HG02938 (cell line): ENCODE data around the gene ASCL1.

Experiments used
- ATAC-seq: cut with Tn5 transposase; IDR thresholded peaks from one replicate; pipeline ENCODE4 v1.9.1; 2021; ENCODE audit warnings: mild to moderate bottlenecking, moderate library complexity; ENCODE audit not compliant: unreplicated experiment

The ASCL1 gene

GRCh38 chr12:102950950-102951619, 6.4 kb upstream of the ASCL1 start:
- no peak for ATAC-seq

GRCh38 chr12:102951841-102952240, 5.6 kb upstream of the ASCL1 start:
- ATAC-seq, result no peak

GRCh38 chr12:102953221-102953620, 4.3 kb upstream of the ASCL1 start:
- ATAC-seq, result peak; percentile 39

GRCh38 chr12:102954134-102954533, 3.3 kb upstream of the ASCL1 start:
- ATAC-seq, result no peak

GRCh38 chr12:102955926-102956737, 1.3 kb upstream of the ASCL1 start:
- ATAC-seq, result no peak

GRCh38 chr12:102956738-102957327, 641 bp upstream of the ASCL1 start:
- ATAC-seq, result no peak

- peak; percentile 36 for ATAC-seq
Measured at GRCh38 chr12:102958073-102958829, 777 bp downstream of the ASCL1 start.

GRCh38 chr12:102958830-102959176, 1.3 kb downstream of the ASCL1 start:
- peak; percentile 4 for ATAC-seq

- ATAC-seq, result no peak
Measured at GRCh38 chr12:102959391-102959790, 1.9 kb downstream of the ASCL1 start.

GRCh38 chr12:102960766-102961465, 3.4 kb downstream of the ASCL1 start:
- no peak for ATAC-seq

GRCh38 chr12:102961466-102961855, 4.0 kb downstream of the ASCL1 start:
- no peak for ATAC-seq

- ATAC-seq, result no peak
Measured at GRCh38 chr12:102962532-102962931, 5.1 kb downstream of the ASCL1 start.

- ATAC-seq, result no peak
Measured at GRCh38 chr12:102962986-102963385, 5.5 kb downstream of the ASCL1 start.

GRCh38 chr12:102963796-102964195, 6.3 kb downstream of the ASCL1 start:
- ATAC-seq, result no peak

- no peak for ATAC-seq
Measured at GRCh38 chr12:102964872-102965271, 7.4 kb downstream of the ASCL1 start.

- no peak for ATAC-seq
Measured at GRCh38 chr12:102965281-102966155, 8.0 kb downstream of the ASCL1 start.

GRCh38 chr12:102966200-102966863, 8.9 kb downstream of the ASCL1 start:
- no peak for ATAC-seq

- no peak for ATAC-seq
Measured at GRCh38 chr12:102970780-102971179, 13.3 kb downstream of the ASCL1 start.

GRCh38 chr12:102971227-102971626, 13.8 kb downstream of the ASCL1 start:
- ATAC-seq, result no peak
